Liver (tissue), 3 donors: ENCODE results near the gene DZIP1L.

Source experiments
- FOXA1 ChIP-seq: IDR thresholded peaks from 2 replicates; pipeline ENCODE4 v1.6.1; 2016; ENCODE audit warnings: antibody characterized with exemption
- GABPA ChIP-seq, 2 donors: IDR thresholded peaks in 1 of 2; conservative IDR thresholded peaks in 1 of 2; 2 replicates each; pipeline ENCODE4 v1.6.1; 2016; ENCODE audit warnings: antibody characterized with exemption in 2 of 2, mild to moderate bottlenecking in 1 of 2, moderate library complexity in 1 of 2
- HNF4A ChIP-seq, 2 donors: conservative IDR thresholded peaks; 2 replicates each; pipeline ENCODE4 v1.6.1; 2016; ENCODE audit warnings: antibody characterized with exemption in 2 of 2, mild to moderate bottlenecking in 2 of 2
- JUND ChIP-seq, 2 donors: IDR thresholded peaks; 2 replicates each; pipeline ENCODE4 v1.6.1; 2016; ENCODE audit warnings: antibody characterized with exemption in 2 of 2
- SP1 ChIP-seq: IDR thresholded peaks from 2 replicates; pipeline ENCODE4 v1.6.1; 2018; ENCODE audit warnings: antibody characterized with exemption, mild to moderate bottlenecking
- TF ChIP-seq, protein P1 (sequence below): fragments of 150-350 bp; IDR thresholded peaks from 2 replicates; pipeline ENCODE4 v1.5.1; 2017; ENCODE audit warnings: improper control_type of control experiment, low read depth, low read length; ENCODE audit not compliant: missing input control
- TF ChIP-seq, protein P2 (sequence below): IDR thresholded peaks from 2 replicates; pipeline ENCODE4 v1.6.1; 2016; ENCODE audit warnings: antibody characterized with exemption, mild to moderate bottlenecking
- TF ChIP-seq, protein P3 (sequence below): IDR thresholded peaks from 2 replicates; pipeline ENCODE4 v1.6.1; 2016; ENCODE audit warnings: antibody characterized with exemption
- donor health status: healthy.
- donor health status: healthy.

DNA sequence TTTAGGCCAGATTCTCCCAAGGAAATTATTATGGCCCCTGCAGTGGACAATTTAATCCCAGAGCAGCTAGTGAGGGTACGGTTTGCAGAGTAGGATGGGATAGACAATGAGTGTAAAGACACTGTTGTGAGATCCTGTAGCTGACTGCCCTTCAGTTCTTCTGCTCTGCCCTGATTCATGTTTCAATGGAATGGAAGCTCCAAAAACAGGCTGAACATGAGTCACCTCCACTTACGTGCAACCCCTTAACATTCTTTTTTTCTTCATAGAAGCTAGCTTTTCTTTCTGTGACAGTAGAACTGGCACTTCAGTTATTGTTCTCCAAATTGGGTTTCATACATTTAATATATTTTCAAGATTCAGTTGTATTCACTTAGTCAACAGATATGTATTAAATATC is 73.4 kb downstream of the DZIP1L start:
- TF ChIP-seq JUND (IDR thresholded peaks at IDR 0.05) (no peak), FOXA1 (no peak), SP1 (no peak), GABPA (IDR thresholded peaks at IDR 0.05 in 1 of 2, conservative IDR thresholded peaks at IDR 0.05 in 1 of 2) (no peak), HNF4A (conservative IDR thresholded peaks at IDR 0.05) (no peak)
- TF ChIP-seq, protein P1, sequence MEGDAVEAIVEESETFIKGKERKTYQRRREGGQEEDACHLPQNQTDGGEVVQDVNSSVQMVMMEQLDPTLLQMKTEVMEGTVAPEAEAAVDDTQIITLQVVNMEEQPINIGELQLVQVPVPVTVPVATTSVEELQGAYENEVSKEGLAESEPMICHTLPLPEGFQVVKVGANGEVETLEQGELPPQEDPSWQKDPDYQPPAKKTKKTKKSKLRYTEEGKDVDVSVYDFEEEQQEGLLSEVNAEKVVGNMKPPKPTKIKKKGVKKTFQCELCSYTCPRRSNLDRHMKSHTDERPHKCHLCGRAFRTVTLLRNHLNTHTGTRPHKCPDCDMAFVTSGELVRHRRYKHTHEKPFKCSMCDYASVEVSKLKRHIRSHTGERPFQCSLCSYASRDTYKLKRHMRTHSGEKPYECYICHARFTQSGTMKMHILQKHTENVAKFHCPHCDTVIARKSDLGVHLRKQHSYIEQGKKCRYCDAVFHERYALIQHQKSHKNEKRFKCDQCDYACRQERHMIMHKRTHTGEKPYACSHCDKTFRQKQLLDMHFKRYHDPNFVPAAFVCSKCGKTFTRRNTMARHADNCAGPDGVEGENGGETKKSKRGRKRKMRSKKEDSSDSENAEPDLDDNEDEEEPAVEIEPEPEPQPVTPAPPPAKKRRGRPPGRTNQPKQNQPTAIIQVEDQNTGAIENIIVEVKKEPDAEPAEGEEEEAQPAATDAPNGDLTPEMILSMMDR: no peak
- TF ChIP-seq, protein P2, sequence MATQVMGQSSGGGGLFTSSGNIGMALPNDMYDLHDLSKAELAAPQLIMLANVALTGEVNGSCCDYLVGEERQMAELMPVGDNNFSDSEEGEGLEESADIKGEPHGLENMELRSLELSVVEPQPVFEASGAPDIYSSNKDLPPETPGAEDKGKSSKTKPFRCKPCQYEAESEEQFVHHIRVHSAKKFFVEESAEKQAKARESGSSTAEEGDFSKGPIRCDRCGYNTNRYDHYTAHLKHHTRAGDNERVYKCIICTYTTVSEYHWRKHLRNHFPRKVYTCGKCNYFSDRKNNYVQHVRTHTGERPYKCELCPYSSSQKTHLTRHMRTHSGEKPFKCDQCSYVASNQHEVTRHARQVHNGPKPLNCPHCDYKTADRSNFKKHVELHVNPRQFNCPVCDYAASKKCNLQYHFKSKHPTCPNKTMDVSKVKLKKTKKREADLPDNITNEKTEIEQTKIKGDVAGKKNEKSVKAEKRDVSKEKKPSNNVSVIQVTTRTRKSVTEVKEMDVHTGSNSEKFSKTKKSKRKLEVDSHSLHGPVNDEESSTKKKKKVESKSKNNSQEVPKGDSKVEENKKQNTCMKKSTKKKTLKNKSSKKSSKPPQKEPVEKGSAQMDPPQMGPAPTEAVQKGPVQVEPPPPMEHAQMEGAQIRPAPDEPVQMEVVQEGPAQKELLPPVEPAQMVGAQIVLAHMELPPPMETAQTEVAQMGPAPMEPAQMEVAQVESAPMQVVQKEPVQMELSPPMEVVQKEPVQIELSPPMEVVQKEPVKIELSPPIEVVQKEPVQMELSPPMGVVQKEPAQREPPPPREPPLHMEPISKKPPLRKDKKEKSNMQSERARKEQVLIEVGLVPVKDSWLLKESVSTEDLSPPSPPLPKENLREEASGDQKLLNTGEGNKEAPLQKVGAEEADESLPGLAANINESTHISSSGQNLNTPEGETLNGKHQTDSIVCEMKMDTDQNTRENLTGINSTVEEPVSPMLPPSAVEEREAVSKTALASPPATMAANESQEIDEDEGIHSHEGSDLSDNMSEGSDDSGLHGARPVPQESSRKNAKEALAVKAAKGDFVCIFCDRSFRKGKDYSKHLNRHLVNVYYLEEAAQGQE: no peak
- TF ChIP-seq, protein P3, sequence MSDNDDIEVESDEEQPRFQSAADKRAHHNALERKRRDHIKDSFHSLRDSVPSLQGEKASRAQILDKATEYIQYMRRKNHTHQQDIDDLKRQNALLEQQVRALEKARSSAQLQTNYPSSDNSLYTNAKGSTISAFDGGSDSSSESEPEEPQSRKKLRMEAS: no peak
